ENCODE results near the gene TUBA3E.
"Not testable (repeated sequence)": the region's sequence is repeated elsewhere in the genome, so short reads cannot be mapped to it uniquely, and the experiment has no call there.

TUBA3E gene

GRCh38 chr2:130160838-130161705, 37.2 kb downstream of the TUBA3E start:
- not testable (repeated sequence) for DNase-seq

GRCh38 chr2:130160131-130160530, 38.1 kb downstream of the TUBA3E start:
- DNase-seq = no peak

GRCh38 chr2:130159376-130159775, 38.9 kb downstream of the TUBA3E start:
- not testable (repeated sequence) for DNase-seq

DNA sequence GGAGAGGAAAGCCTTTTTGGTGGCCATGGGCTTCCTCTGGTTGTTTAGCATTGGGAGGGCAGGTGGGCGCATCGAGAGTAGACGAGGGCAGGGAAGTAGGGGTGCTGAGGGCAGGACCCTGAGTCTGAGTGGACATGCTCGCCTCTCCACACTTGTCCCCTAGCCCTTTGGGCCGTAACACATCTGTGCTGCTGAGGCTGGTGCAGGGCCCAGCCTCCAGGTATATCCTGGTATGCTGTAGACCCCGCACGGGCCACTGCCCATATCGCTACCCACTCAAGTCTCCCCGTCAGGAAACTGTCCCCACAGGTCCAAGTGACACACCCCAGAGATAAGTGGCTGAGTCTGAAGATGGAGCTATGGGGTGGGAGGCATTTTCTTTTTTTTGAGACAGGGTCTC, 39.6 kb downstream of the TUBA3E start:
- no peak for DNase-seq

GRCh38 chr2:130157825-130158514, 40.3 kb downstream of the TUBA3E start:
- not testable (repeated sequence) for DNase-seq

GRCh38 chr2:130157354-130157753, 40.9 kb downstream of the TUBA3E start:
- not testable (repeated sequence) for DNase-seq

GRCh38 chr2:130156624-130157004, 41.6 kb downstream of the TUBA3E start:
- DNase-seq = no peak

GRCh38 chr2:130155956-130156623, 42.1 kb downstream of the TUBA3E start:
- DNase-seq = peak; percentile 4 to 49

GRCh38 chr2:130154773-130155765, 43.2 kb downstream of the TUBA3E start:
- no peak for DNase-seq

DNA sequence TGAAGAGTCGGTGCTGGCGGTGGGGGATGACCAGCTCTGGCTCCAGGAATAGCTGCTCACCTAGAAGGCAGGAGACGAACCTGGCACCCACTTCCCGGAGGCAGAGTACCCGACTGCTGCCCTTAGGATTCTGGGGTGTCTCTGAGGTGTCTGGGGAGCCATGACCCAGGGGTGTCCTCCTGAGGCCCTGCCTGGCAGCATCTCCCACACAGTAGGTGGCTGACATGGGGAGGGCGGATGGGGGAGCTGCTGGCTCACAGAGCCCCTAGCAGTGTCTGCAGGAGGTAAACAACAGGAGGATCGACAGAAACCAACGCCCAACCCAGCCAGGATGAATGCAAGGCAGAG, 43.8 kb downstream of the TUBA3E start:
- not testable (repeated sequence) for DNase-seq

GRCh38 chr2:130153721-130154422, 44.4 kb downstream of the TUBA3E start:
- not testable (repeated sequence) for DNase-seq

DNA sequence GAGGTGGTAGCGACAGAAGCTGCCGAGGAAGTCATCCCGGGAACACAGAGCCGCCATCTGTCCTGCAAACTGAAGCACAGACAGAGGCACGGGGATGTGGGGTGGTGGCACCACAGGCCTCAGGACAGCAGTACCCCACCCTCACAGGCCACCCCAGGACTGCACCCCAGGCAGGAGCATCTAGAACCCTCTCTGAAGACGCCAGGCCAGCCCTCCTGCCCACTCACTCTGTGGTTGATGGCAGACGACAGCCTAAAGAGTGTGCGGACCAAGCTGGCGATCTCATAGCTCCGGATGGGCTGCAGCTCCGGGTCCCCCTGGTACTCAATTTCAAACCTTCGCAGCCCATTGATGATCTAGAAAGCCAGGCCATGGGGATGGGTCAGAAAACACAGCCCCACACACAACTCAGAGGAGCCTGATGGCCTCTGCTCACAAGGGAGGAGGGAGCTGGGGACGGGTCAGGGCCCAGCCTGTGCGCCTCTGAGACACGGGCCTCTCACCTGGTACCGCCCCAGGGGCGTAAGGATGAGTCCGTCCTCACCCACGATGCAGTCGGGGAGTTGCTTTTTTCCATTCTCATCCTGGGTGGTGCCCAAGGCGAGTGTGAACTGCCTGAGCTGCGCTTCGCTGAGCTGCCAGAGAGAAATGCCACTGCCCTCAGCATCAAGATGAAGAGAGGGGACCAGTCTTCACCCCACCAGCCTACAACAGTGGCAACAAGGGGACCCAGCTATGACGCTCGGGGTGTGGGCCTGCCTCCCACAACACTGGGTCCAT, 45.2 kb downstream of the TUBA3E start:
- no peak for DNase-seq

DNA sequence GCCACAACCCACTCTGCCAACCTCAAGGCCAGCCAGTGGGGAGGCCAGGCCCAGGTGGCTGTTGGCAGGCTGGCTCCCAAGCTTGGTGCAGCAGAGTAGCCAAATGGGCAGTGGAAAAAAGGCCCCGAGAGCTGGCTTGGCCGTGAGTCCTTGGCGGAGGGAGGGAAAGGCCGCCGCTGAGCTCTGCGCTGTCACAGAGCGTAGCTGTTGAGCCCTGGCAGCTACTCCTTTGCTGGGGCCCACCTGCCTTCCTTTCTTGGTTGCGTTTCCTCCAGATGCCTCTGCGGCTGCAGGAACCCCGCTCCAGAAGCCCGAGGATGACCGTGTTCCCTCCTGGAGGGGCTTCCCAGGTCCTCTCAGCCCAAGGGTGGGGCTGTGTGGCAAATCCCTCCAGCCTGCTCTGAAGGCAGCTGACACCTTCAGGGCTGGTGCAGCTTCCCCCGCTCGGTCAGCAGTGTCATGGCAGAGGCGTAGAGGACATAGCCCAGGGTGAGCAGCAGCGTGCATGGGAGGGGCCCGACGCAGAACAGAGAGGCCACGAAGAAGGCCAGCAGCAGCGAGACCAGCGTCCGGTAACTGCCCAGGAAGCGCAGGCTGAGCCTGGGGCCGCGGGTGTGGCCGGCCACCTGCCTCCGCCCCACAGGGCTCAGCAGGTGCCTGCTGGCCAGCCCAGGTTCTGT, 46.0 kb downstream of the TUBA3E start:
- DNase-seq = not testable (repeated sequence)

DNA sequence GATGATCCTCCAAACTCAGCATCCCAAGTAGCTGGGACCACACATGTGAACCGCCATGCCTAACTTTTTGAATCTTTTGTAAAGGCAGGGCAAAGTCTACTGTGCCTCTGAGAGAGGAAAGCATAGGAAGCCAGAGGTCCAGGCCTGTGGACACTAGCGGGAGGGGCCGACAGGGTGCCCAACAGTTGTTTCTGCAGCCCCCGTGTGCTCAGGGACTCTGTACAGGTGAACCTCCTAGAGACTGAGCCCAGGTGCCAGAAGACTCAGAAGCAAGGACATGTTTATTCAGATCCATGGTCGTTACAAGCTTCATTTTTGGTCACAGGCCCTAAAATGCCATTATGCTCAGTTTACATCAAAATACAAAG, 47.1 kb downstream of the TUBA3E start:
- DNase-seq = not testable (repeated sequence)

DNA sequence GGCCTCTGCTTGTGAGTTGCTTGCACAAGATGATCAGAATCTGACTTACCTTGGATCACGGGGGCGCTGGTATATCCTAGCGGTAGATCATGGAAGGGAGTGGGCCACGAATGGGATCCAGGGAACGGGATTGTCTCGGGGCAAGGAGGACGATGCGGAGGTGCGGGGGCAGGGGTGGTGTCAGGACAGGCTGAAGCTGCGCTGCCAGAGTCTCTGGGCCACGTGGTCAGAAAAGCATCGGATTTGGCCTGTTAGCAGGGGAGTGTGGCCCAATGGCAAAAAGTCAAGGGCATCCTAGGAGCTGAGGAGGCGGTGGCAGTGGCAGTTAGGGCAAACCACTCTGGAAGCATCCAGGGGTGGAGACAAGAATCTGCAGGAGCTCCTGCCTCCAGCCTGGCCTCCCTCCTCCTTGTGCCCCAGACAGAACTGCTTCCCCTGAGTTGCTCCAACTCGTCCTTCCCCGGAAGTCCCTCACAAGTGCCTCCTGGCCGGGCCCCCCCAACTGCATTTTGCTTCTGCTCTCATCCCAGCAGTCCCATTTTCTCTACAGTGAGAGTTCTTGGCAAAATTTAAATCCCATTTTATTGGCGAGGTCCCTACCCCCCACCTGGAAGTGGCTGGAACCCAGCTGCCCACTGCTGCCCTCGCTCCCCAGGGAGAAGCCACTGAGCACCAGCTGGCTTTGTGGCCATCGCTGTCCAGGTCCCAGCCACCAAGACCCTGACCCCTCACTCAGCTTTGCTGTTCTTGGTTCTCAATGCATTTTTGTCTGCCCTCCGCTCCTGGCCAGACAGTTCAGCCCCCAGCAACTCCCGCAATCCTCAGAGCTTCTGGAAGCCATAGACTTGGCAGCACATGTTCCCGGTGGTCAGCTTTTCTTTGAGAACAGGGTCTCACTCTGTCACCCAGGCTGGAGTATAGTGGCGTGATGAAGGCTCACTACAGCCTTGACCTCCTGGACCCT, 47.8 kb downstream of the TUBA3E start:
- DNase-seq = no peak

GRCh38 chr2:130148515-130148914, 49.7 kb downstream of the TUBA3E start:
- not testable (repeated sequence) for DNase-seq

DNA sequence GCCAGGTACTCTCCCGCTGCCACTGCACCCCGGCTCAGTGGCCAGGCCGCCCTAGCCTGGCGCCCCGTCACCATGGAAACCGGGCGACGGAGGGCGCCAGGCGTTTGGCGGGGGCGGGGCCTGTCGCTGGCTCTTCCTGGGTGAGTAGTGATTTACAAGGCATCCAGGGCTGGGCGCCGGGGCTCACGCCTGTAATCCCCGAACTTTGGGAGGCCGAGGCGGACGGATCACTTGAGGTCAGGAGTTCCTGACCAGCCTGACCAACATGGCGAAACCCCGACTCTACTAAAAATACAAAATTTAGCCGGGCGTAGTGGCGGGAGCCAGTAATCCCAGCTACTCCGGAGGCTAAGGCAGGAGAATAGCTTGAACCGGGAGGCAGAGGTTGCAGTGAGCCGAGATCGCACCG, 53.2 kb downstream of the TUBA3E start, which contains the start of gene CCDC74B:
Gene CCDC74B, minus strand, starts transcription at position 107 of the 409 bp plus-strand sequence. CDS start 116 bp downstream, outside the sequence.
- peak; percentile 20 to 58 for DNase-seq

DNA sequence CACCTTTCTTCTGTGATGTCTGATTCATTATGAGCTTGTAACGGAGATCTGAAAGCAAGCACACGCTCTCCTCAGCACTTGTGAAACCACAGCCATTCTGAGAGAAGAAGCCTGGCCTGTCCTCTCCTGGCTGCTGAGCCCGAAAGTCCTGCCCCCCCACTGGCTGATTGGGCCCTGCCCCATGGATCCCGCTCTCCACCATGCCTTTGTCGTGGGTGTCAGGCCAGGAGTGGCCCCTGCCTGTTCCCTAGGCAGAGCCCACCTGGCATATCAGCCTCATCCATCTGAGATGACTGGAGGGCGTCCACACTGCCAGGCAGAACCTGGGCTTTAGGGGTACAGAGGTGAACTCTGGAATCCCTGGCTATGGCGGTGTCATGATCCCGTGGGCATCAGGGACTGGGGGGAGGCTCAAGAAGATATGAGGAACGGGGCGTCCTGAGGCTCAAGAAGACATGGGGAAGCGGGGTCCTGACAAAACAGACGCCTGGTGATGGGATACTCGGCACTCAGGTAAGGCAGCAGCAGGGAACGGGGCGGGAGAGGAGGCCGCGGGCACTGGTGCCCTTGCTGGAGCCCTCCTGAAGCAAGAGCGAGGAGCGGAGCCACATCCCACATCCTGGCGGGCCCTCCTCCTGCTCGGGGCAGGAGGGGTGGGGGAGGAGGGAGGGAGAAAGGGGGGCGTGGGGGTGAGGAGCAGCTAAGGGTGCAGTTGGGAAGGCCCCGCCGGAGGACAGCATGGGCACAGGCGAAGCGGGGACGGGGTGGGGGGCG, 54.8 kb downstream of the TUBA3E start:
- DNase-seq = not testable (repeated sequence)
